ENCODE measurements around the gene TUBA1A.

GRCh38 chr12:49154221-49154620 is 34.7 kb downstream of the TUBA1A start:
- no peak for TF ChIP-seq CTCF (IDR thresholded peaks at IDR 0.05)
- TF ChIP-seq POLR2A (IDR thresholded peaks at IDR 0.05), result no peak
